Measurements from ENCODE around the gene DCP1A.

The DCP1A gene

DNA sequence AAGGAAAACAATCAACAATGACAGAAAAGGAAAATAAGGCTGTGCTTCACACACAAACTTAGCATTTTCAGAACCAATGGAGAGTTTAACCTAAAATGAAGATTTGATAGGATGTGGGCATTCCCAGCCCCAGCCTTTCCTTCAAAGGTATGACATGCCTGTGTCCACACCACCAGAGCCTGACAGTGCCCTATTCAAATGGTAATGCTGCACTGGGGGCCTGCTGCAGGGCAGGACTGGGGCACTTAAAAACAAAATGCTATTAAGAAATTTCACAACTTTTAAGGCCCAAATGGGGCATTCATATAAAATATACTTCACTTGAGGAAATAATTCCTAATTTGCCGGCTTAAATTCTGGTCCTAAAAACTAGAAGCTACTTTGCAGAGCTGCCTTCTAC is 60.6 kb downstream of the DCP1A start:
- no peak for TF ChIP-seq TAF1 (IDR thresholded peaks at IDR 0.05; ENCODE audit: borderline replicate concordance, insufficient read depth, low read length)
- TF ChIP-seq, protein P1, sequence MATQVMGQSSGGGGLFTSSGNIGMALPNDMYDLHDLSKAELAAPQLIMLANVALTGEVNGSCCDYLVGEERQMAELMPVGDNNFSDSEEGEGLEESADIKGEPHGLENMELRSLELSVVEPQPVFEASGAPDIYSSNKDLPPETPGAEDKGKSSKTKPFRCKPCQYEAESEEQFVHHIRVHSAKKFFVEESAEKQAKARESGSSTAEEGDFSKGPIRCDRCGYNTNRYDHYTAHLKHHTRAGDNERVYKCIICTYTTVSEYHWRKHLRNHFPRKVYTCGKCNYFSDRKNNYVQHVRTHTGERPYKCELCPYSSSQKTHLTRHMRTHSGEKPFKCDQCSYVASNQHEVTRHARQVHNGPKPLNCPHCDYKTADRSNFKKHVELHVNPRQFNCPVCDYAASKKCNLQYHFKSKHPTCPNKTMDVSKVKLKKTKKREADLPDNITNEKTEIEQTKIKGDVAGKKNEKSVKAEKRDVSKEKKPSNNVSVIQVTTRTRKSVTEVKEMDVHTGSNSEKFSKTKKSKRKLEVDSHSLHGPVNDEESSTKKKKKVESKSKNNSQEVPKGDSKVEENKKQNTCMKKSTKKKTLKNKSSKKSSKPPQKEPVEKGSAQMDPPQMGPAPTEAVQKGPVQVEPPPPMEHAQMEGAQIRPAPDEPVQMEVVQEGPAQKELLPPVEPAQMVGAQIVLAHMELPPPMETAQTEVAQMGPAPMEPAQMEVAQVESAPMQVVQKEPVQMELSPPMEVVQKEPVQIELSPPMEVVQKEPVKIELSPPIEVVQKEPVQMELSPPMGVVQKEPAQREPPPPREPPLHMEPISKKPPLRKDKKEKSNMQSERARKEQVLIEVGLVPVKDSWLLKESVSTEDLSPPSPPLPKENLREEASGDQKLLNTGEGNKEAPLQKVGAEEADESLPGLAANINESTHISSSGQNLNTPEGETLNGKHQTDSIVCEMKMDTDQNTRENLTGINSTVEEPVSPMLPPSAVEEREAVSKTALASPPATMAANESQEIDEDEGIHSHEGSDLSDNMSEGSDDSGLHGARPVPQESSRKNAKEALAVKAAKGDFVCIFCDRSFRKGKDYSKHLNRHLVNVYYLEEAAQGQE (IDR thresholded peaks at IDR 0.05; ENCODE audit: insufficient read depth in 1 of 2, low read depth in 2 of 2, low read length in 2 of 2): no peak
- no peak for TF ChIP-seq FOXP2 (optimal IDR thresholded peaks at IDR 0.05; ENCODE audit: borderline replicate concordance, extremely low read depth, extremely low read length, insufficient read depth)
- TF ChIP-seq POLR2AphosphoS5 (IDR thresholded peaks at IDR 0.05; ENCODE audit: low read depth, low read length): no peak
- no peak for TF ChIP-seq SIN3A (IDR thresholded peaks at IDR 0.05; ENCODE audit: borderline replicate concordance, insufficient read depth, low read length)

- TF ChIP-seq SIN3A (IDR thresholded peaks at IDR 0.05; ENCODE audit: borderline replicate concordance, insufficient read depth, low read length) (no peak), TAF1 (IDR thresholded peaks at IDR 0.05; ENCODE audit: borderline replicate concordance, insufficient read depth, low read length) (no peak), POLR2AphosphoS5 (IDR thresholded peaks at IDR 0.05; ENCODE audit: low read depth, low read length) (no peak), FOXP2 (optimal IDR thresholded peaks at IDR 0.05; ENCODE audit: borderline replicate concordance, extremely low read depth, extremely low read length, insufficient read depth) (no peak)
- TF ChIP-seq, protein P1 (IDR thresholded peaks at IDR 0.05; ENCODE audit: insufficient read depth in 1 of 2, low read depth in 2 of 2, low read length in 2 of 2): no peak
These were observed 64.8 kb downstream of the DCP1A start for GRCh38 chr3:53282581-53282980.

- TF ChIP-seq SIN3A (IDR thresholded peaks at IDR 0.05; ENCODE audit: borderline replicate concordance, insufficient read depth, low read length): no peak
These were observed 68.7 kb downstream of the DCP1A start for GRCh38 chr3:53278667-53279066.

GRCh38 chr3:53274938-53275605 is 72.3 kb downstream of the DCP1A start:
- TF ChIP-seq, protein P1 (IDR thresholded peaks at IDR 0.05; ENCODE audit: insufficient read depth in 1 of 2, low read depth in 2 of 2, low read length in 2 of 2): no peak
- TF ChIP-seq FOXP2 (optimal IDR thresholded peaks at IDR 0.05; ENCODE audit: borderline replicate concordance, extremely low read depth, extremely low read length, insufficient read depth): no peak
- no peak for TF ChIP-seq SIN3A (IDR thresholded peaks at IDR 0.05; ENCODE audit: borderline replicate concordance, insufficient read depth, low read length)
- no peak for TF ChIP-seq POLR2AphosphoS5 (IDR thresholded peaks at IDR 0.05; ENCODE audit: low read depth, low read length)
- TF ChIP-seq TAF1 (IDR thresholded peaks at IDR 0.05; ENCODE audit: borderline replicate concordance, insufficient read depth, low read length): no peak

DNA sequence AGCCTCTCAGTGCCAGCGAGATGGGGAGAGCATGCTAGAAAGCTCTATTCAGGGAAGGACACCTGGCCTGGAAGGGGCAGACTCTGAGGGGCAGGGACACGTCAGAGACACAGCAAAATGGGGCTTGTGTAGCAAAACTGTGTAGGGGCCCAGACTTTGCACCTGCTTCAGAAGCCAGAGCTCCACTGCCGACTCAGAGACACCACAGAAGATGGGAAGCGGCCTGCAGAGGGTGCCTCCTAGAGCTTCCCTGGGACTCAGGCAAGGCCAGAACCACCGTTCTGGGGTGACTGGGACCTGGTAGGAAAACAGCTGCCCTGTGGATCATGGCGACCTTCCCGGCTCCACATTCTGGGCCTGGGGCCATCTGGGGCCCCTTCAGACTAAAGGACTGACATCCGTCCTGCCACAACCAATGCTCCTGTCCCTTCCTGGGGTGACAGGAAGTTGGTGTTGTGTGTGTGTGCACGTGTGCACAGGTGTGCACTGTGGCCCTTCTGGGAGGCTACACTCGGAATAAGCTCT is 74.1 kb downstream of the DCP1A start:
- TF ChIP-seq FOXP2 (optimal IDR thresholded peaks at IDR 0.05; ENCODE audit: borderline replicate concordance, extremely low read depth, extremely low read length, insufficient read depth) (no peak), POLR2AphosphoS5 (IDR thresholded peaks at IDR 0.05; ENCODE audit: low read depth, low read length) (no peak), TAF1 (IDR thresholded peaks at IDR 0.05; ENCODE audit: borderline replicate concordance, insufficient read depth, low read length) (no peak), SIN3A (IDR thresholded peaks at IDR 0.05; ENCODE audit: borderline replicate concordance, insufficient read depth, low read length) (no peak)
- TF ChIP-seq, protein P1 (IDR thresholded peaks at IDR 0.05; ENCODE audit: insufficient read depth in 1 of 2, low read depth in 2 of 2, low read length in 2 of 2): no peak

All from PFSK-1 (cell line).